Measurements from ENCODE around the gene OTUB2.

DNA sequence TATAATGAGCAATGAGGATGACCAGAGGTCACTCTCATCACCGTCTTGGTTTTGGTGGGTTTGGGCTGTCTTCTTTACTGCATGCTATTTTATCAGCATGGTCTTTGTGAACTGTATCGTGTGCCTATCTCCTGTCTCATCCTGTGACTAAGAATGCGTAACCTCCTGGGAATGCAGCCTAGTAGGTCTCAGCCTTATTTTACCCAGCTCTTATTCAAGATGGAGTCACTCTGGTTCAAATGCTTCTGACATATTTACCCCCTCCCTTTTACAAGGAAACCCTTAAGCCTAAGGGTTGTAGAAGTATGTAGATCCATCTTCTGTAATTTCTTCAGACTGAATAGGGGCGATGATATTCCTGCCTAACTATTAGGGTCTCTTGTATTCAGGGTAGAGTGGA, 63.3 kb downstream of the OTUB2 start:
- TF ChIP-seq, protein P1, sequence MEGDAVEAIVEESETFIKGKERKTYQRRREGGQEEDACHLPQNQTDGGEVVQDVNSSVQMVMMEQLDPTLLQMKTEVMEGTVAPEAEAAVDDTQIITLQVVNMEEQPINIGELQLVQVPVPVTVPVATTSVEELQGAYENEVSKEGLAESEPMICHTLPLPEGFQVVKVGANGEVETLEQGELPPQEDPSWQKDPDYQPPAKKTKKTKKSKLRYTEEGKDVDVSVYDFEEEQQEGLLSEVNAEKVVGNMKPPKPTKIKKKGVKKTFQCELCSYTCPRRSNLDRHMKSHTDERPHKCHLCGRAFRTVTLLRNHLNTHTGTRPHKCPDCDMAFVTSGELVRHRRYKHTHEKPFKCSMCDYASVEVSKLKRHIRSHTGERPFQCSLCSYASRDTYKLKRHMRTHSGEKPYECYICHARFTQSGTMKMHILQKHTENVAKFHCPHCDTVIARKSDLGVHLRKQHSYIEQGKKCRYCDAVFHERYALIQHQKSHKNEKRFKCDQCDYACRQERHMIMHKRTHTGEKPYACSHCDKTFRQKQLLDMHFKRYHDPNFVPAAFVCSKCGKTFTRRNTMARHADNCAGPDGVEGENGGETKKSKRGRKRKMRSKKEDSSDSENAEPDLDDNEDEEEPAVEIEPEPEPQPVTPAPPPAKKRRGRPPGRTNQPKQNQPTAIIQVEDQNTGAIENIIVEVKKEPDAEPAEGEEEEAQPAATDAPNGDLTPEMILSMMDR (IDR thresholded peaks at IDR 0.05), result no peak
- TF ChIP-seq EP300 (IDR thresholded peaks at IDR 0.05), result no peak
